OCI-LY7 (cell line): ENCODE data around the gene WNT8A. TPM values are rescaled to one million over a fixed set of nuclear protein-coding genes. Genes with fewer than 3 reads are reported as not detected.
"Not testable (repeated sequence)": the region's sequence is repeated elsewhere in the genome, so short reads cannot be mapped to it uniquely, and the experiment has no call there.

Experiments
- BruUV-seq: library from RNA; stranded (reverse); fragments of 400-500 nt; replicated peaks from 2 replicates; lab custom pipeline; 2021; lab: Mats Ljungman, UMichigan
- CTCF ChIA-PET: fragments of 300-600 bp; sonication (Branson Sonifier 250); formaldehyde crosslinking; loops from one replicate; lab custom pipeline; 2022; ENCODE audit warnings: antibody characterized with exemption; ENCODE audit not compliant: unreplicated experiment; lab: Charles Lee
- POLR2A ChIA-PET: fragments of 300-600 bp; sonication (Branson Sonifier 250); formaldehyde crosslinking; loops from one replicate; lab custom pipeline; 2022; ENCODE audit warnings: antibody characterized with exemption; lab: Charles Lee
- DNase-seq: peaks from one replicate; pipeline ENCODE4 v3.0.0-alpha.2; 2015; ENCODE audit warnings: low spot score
- H2AFZ ChIP-seq: fragments of 200-600 bp; sonication (generic), shearing (Covaris generic); 2 replicates; pipeline ENCODE4 v1.6.1; 2014; ENCODE audit warnings: mild to moderate bottlenecking, antibody characterized with exemption, low read length, moderate library complexity
- H3K27ac ChIP-seq: fragments of 200-600 bp; sonication (generic); 2 replicates; pipeline ENCODE4 v1.5.1; 2014; ENCODE audit warnings: mixed run types, low read depth, mild to moderate bottlenecking, moderate library complexity, low read length, inconsistent platforms; ENCODE audit not compliant: poor library complexity, severe bottlenecking
- H3K36me3 ChIP-seq: fragments of 200-600 bp; sonication (generic); 2 replicates; pipeline ENCODE4 v1.6.1; 2014; ENCODE audit warnings: mild to moderate bottlenecking, antibody characterized with exemption, low read length, moderate library complexity, mixed read lengths; ENCODE audit not compliant: insufficient read depth
- H3K4me1 ChIP-seq: fragments of 200-600 bp; sonication (generic); 2 replicates; pipeline ENCODE4 v1.5.1; 2014; ENCODE audit warnings: mild to moderate bottlenecking, low read length; ENCODE audit not compliant: insufficient read depth, poor library complexity, severe bottlenecking
- H3K4me2 ChIP-seq: fragments of 200-600 bp; sonication (generic); 2 replicates; pipeline ENCODE4 v1.6.1; 2014; ENCODE audit warnings: mild to moderate bottlenecking, low read length
- H3K4me3 ChIP-seq: fragments of 200-600 bp; sonication (generic); 2 replicates; pipeline ENCODE4 v1.5.1; 2014; ENCODE audit warnings: mild to moderate bottlenecking, low read depth, low read length; ENCODE audit not compliant: poor library complexity, severe bottlenecking
- H3K79me2 ChIP-seq: fragments of 200-600 bp; sonication (generic); 2 replicates; pipeline ENCODE4 v1.6.1; 2016; ENCODE audit warnings: low read depth, mild to moderate bottlenecking, low read length, moderate library complexity, mixed read lengths; ENCODE audit not compliant: insufficient read depth
- H3K9me2 ChIP-seq: fragments of 200-600 bp; sonication (generic); 2 replicates; pipeline ENCODE4 v1.6.1; 2016; ENCODE audit warnings: mild to moderate bottlenecking, low read length, mixed read lengths; ENCODE audit not compliant: insufficient read depth
- H3K9me3 ChIP-seq: fragments of 200-600 bp; sonication (generic); 2 replicates; pipeline ENCODE4 v1.6.1; 2014; ENCODE audit warnings: mild to moderate bottlenecking, mixed run types, low read length, mixed read lengths
- H4K20me1 ChIP-seq: fragments of 200-600 bp; sonication (generic); 2 replicates; pipeline ENCODE4 v1.6.1; 2014; ENCODE audit warnings: mild to moderate bottlenecking, antibody characterized with exemption, low read length, moderate library complexity, mixed read lengths; ENCODE audit not compliant: insufficient read depth
- CTCF ChIP-seq: fragments of 200-600 bp; sonication (generic); conservative IDR thresholded peaks from 2 replicates; pipeline ENCODE4 v1.5.1; 2014; ENCODE audit warnings: mild to moderate bottlenecking, antibody characterized with exemption, low read length, moderate library complexity, mixed read lengths
- EZH2phosphoT487 ChIP-seq: fragments of 200-600 bp; sonication (generic); IDR thresholded peaks from 2 replicates; pipeline ENCODE4 v1.6.1; 2018; ENCODE audit warnings: low read depth, borderline replicate concordance, mild to moderate bottlenecking, mixed run types, antibody characterized with exemption, low read length, moderate library complexity, mixed read lengths
- intact Hi-C: fragments of 100-400 bp; cut with micrococcal nuclease; formaldehyde crosslinking; loops from one replicate; pipeline ENCODE4 v1.10.0; 2022; ENCODE audit not compliant: unreplicated experiment
- total RNA-seq, 2 experiments: library from RNA; depleted of rRNA in 1 of 2; stranded (reverse); fragments of >200 nt in 1 of 2; shearing (Covaris generic) in 1 of 2; gene quantifications; 2 replicates each; pipeline ENCODE4 v1.2.3, GENCODE V29; 2014 to 2022

Gene WNT8A
- total RNA-seq, 2 experiments from 2014 or later: not detected

GRCh38 chr5:138038826-138039225, 45.0 kb upstream of the WNT8A start:
- POLR2A ChIA-PET: interaction anchor here (0.6 to 1.2 kb wide), 4 partner anchors 11 to 211 kb away, joined by 3 to 5 read pairs (median 4); no protein-coding TSS in a partner anchor
- intact Hi-C loops: loop anchor here (10.0 kb wide), 1 partner anchor 536 kb away; the partner anchor contains the start of gene HSPA9
- H3K4me2 ChIP-seq: no peak overlapping the region
- DNase-seq: no peak
- no peak overlapping the region for H3K27ac ChIP-seq
- H3K79me2 ChIP-seq: no peaks in the 10 kb centered on the region
- no peaks in the 10 kb centered on the region for H3K36me3 ChIP-seq
- TF ChIP-seq EZH2phosphoT487 (no peak), CTCF (no peak)
- H4K20me1 ChIP-seq: no peaks in the 10 kb centered on the region
- H2AFZ ChIP-seq: no peak overlapping the region
- CTCF ChIA-PET: no interaction called here
- no peak overlapping the region for H3K4me3 ChIP-seq
- peaks cover 27% of the 10 kb centered on the region for H3K4me1 ChIP-seq
- no TSS peak for BruUV-seq
- H3K9me2 ChIP-seq: no peaks in the 10 kb centered on the region
- H3K9me3 ChIP-seq: no peaks in the 10 kb centered on the region

- POLR2A ChIA-PET, H3K9me2 ChIP-seq, DNase-seq, H3K27ac ChIP-seq, H3K79me2 ChIP-seq, intact Hi-C loops, H4K20me1 ChIP-seq, H3K9me3 ChIP-seq, BruUV-seq, H3K4me3 ChIP-seq, CTCF ChIA-PET, H3K4me2 ChIP-seq, H3K36me3 ChIP-seq, H3K4me1 ChIP-seq, H2AFZ ChIP-seq: not testable (repeated sequence)
Measured at GRCh38 chr5:138045283-138045682, 38.5 kb upstream of the WNT8A start.

- Histone ChIP-seq H3K9me3 (no peaks in the 10 kb centered on the region), H3K27ac (no peak overlapping the region), H3K9me2 (no peaks in the 10 kb centered on the region), H2AFZ (no peak overlapping the region), H3K4me2 (no peak overlapping the region), H3K79me2 (no peaks in the 10 kb centered on the region), H3K36me3 (no peaks in the 10 kb centered on the region), H4K20me1 (no peaks in the 10 kb centered on the region), H3K4me1 (no peaks in the 10 kb centered on the region), H3K4me3 (no peak overlapping the region)
- no TSS peak for BruUV-seq
- no peak for TF ChIP-seq CTCF
- no peak for TF ChIP-seq EZH2phosphoT487
- no peak for DNase-seq
- CTCF ChIA-PET: interaction anchor here (0.5 kb wide), 1 partner anchor 516 kb away, joined by 4 read pairs; no protein-coding TSS in a partner anchor
- POLR2A ChIA-PET: interaction anchor here (1.1 kb wide), 1 partner anchor 10 kb away, joined by 5 read pairs; no protein-coding TSS in a partner anchor
- intact Hi-C loops: no loop called here
Measured at GRCh38 chr5:138051441-138052296, 32.2 kb upstream of the WNT8A start.

GRCh38 chr5:138052718-138053117, 31.1 kb upstream of the WNT8A start:
- CTCF ChIA-PET, BruUV-seq: not testable (repeated sequence)

More at GRCh38 chr5:138052718-138053117, 31.1 kb upstream of the WNT8A start:
- intact Hi-C loops, H3K36me3 ChIP-seq, H3K4me3 ChIP-seq, H3K4me2 ChIP-seq, H3K4me1 ChIP-seq, H3K9me3 ChIP-seq, H3K27ac ChIP-seq, H3K9me2 ChIP-seq, H4K20me1 ChIP-seq, H2AFZ ChIP-seq, DNase-seq, H3K79me2 ChIP-seq: not testable (repeated sequence)
- POLR2A ChIA-PET: interaction anchor here (0.7 to 1.1 kb wide), 3 partner anchors 9 to 89 kb away, joined by 3 to 5 read pairs (median 3); no protein-coding TSS in a partner anchor
